Sigmoid colon (tissue), 4 donors: ENCODE results near the gene NPB.

Experiments used
- POLR2AphosphoS5 ChIP-seq, 4 donors: sonication (generic); formaldehyde crosslinking; IDR thresholded peaks; one replicate each; pipeline ENCODE4 v1.6.1; 2017; ENCODE audit warnings: antibody characterized with exemption in 4 of 4
- TF ChIP-seq, protein P1 (sequence below), 4 experiments: fragments of 450-650 bp in 3 of 4; fragments of 200-600 bp in 1 of 4; IDR thresholded peaks; one replicate each; pipeline ENCODE4 v1.5.1; 2016 to 2019; ENCODE audit warnings: antibody characterized with exemption in 4 of 4, mild to moderate bottlenecking in 3 of 4, moderate library complexity in 2 of 4

DNA sequence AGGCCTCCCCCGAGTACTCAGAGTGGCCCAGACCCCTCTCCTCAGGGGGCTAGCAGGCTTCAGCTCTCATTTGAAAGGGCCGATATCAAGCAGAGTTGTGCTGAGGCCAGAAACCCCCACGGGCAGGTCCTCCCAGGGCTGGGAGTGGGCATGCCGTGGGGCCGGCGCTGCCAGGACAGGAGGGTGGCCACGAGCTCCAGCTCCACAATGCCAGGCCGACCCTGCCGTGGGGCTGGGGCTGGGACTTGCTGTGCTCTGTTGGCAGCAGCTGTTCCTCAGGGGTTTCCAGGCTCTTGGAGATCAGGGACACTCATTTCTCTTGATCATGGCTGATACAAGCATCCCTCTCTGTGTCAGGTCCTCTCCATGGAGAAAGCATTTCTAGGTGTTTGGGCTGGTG lies 3.2 kb upstream of the NPB start:
- TF ChIP-seq, protein P1, sequence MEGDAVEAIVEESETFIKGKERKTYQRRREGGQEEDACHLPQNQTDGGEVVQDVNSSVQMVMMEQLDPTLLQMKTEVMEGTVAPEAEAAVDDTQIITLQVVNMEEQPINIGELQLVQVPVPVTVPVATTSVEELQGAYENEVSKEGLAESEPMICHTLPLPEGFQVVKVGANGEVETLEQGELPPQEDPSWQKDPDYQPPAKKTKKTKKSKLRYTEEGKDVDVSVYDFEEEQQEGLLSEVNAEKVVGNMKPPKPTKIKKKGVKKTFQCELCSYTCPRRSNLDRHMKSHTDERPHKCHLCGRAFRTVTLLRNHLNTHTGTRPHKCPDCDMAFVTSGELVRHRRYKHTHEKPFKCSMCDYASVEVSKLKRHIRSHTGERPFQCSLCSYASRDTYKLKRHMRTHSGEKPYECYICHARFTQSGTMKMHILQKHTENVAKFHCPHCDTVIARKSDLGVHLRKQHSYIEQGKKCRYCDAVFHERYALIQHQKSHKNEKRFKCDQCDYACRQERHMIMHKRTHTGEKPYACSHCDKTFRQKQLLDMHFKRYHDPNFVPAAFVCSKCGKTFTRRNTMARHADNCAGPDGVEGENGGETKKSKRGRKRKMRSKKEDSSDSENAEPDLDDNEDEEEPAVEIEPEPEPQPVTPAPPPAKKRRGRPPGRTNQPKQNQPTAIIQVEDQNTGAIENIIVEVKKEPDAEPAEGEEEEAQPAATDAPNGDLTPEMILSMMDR (IDR thresholded peaks at IDR 0.05): no peak
- TF ChIP-seq POLR2AphosphoS5 (IDR thresholded peaks at IDR 0.05): no peak
